Loucy (cell line): ENCODE data around the gene MACF1.

Experiments
- H2AFZ ChIP-seq: fragments of 200-600 bp; sonication (generic); 2 replicates; pipeline ENCODE4 v1.6.0; 2016; ENCODE audit warnings: antibody characterized with exemption, mild to moderate bottlenecking, low read length, moderate library complexity
- H3F3A ChIP-seq: fragments of 200-600 bp; 2 replicates; pipeline ENCODE4 v1.6.0; 2016; ENCODE audit warnings: antibody characterized with exemption, low read depth, mild to moderate bottlenecking
- H3K27me3 ChIP-seq: fragments of 200-600 bp; sonication (generic); 2 replicates; pipeline ENCODE4 v1.6.1; 2014; ENCODE audit warnings: low read length, mild to moderate bottlenecking; ENCODE audit not compliant: insufficient read depth, poor library complexity, severe bottlenecking
- H3K36me3 ChIP-seq: fragments of 200-600 bp; sonication (generic); 2 replicates; pipeline ENCODE4 v1.6.1; 2016; ENCODE audit warnings: low read length; ENCODE audit not compliant: insufficient read depth
- H3K4me1 ChIP-seq: fragments of 200-600 bp; sonication (generic); 2 replicates; pipeline ENCODE4 v1.5.1; 2014; ENCODE audit warnings: low read length, mild to moderate bottlenecking; ENCODE audit not compliant: insufficient read depth, poor library complexity, severe bottlenecking
- H3K4me2 ChIP-seq: fragments of 200-600 bp; sonication (generic); 2 replicates; pipeline ENCODE4 v1.6.0; 2014; ENCODE audit warnings: antibody characterized with exemption, low read length, low read depth, mild to moderate bottlenecking; ENCODE audit not compliant: poor library complexity, severe bottlenecking
- H3K4me3 ChIP-seq: fragments of 200-600 bp; sonication (generic); 2 replicates; pipeline ENCODE4 v1.5.1; 2014; ENCODE audit warnings: low read length, mild to moderate bottlenecking, mixed read lengths; ENCODE audit not compliant: poor library complexity, severe bottlenecking
- H3K79me2 ChIP-seq: fragments of 200-600 bp; sonication (generic); 2 replicates; pipeline ENCODE4 v1.6.1; 2014; ENCODE audit warnings: low read length; ENCODE audit not compliant: insufficient read depth
- H3K9ac ChIP-seq: fragments of 200-600 bp; sonication (generic); 2 replicates; pipeline ENCODE4 v1.6.0; 2014; ENCODE audit warnings: mild to moderate bottlenecking, low read depth, low read length, moderate library complexity; ENCODE audit not compliant: poor library complexity, severe bottlenecking
- H3K9me2 ChIP-seq: fragments of 200-600 bp; sonication (generic); replicated peaks from 2 replicates; pipeline ENCODE4 v1.6.1; 2016; ENCODE audit warnings: low read depth, low read length, mixed read lengths
- H3K9me3 ChIP-seq: fragments of 200-600 bp; sonication (generic); 2 replicates; pipeline ENCODE4 v1.6.1; 2014; ENCODE audit warnings: mild to moderate bottlenecking, antibody characterized with exemption, low read length, low read depth; ENCODE audit not compliant: insufficient read depth
- H4K20me1 ChIP-seq: fragments of 200-600 bp; sonication (generic); 2 replicates; pipeline ENCODE4 v1.6.0; 2014; ENCODE audit warnings: antibody characterized with exemption, low read length, mild to moderate bottlenecking; ENCODE audit not compliant: insufficient read depth, poor library complexity, severe bottlenecking
- EZH2phosphoT487 ChIP-seq: fragments of 200-600 bp; IDR thresholded peaks from 2 replicates; pipeline ENCODE4 v1.6.1; 2018; ENCODE audit warnings: antibody characterized with exemption, mild to moderate bottlenecking, moderate library complexity, borderline replicate concordance
- TF ChIP-seq, protein P1 (sequence below): fragments of 200-600 bp; sonication (generic); conservative IDR thresholded peaks from 2 replicates; pipeline ENCODE4 v1.5.1; 2014; ENCODE audit warnings: mild to moderate bottlenecking, antibody characterized with exemption, low read length

MACF1 gene, protein sequence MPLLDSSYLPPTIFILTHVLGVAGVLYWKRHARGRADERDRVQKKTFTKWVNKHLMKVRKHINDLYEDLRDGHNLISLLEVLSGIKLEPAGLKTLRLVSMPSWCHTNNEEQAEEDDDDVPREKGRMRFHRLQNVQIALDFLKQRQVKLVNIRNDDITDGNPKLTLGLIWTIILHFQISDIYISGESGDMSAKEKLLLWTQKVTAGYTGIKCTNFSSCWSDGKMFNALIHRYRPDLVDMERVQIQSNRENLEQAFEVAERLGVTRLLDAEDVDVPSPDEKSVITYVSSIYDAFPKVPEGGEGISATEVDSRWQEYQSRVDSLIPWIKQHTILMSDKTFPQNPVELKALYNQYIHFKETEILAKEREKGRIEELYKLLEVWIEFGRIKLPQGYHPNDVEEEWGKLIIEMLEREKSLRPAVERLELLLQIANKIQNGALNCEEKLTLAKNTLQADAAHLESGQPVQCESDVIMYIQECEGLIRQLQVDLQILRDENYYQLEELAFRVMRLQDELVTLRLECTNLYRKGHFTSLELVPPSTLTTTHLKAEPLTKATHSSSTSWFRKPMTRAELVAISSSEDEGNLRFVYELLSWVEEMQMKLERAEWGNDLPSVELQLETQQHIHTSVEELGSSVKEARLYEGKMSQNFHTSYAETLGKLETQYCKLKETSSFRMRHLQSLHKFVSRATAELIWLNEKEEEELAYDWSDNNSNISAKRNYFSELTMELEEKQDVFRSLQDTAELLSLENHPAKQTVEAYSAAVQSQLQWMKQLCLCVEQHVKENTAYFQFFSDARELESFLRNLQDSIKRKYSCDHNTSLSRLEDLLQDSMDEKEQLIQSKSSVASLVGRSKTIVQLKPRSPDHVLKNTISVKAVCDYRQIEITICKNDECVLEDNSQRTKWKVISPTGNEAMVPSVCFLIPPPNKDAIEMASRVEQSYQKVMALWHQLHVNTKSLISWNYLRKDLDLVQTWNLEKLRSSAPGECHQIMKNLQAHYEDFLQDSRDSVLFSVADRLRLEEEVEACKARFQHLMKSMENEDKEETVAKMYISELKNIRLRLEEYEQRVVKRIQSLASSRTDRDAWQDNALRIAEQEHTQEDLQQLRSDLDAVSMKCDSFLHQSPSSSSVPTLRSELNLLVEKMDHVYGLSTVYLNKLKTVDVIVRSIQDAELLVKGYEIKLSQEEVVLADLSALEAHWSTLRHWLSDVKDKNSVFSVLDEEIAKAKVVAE (N-terminal part only)

GRCh38 chr1:39204441-39205081 is at the start of gene MACF1:
MACF1 (plus strand) TSS chr1:39204695; CDS start chr1:39205023, 328 bp downstream.
- no peaks in the 10 kb centered on the region for H3K36me3 ChIP-seq
- 0 out of 2 replicates have a peak within 1 kb of the TSS, but pooled peaks have one; percentile 4 for H2AFZ ChIP-seq
- H3K79me2 ChIP-seq, result peaks cover 98% of the 10 kb centered on the region
- H3F3A ChIP-seq, result no peaks in the 10 kb centered on the region
- H3K9me2 ChIP-seq, result no peaks in the 10 kb centered on the region
- H4K20me1 ChIP-seq, result no peaks in the 10 kb centered on the region
- H3K9me3 ChIP-seq, result no peaks in the 10 kb centered on the region
- peaks cover 49% of the 10 kb centered on the region for H3K4me1 ChIP-seq
- no peaks in the 10 kb centered on the region for H3K27me3 ChIP-seq
- TF ChIP-seq EZH2phosphoT487, result no peak
- TF ChIP-seq, protein P1, sequence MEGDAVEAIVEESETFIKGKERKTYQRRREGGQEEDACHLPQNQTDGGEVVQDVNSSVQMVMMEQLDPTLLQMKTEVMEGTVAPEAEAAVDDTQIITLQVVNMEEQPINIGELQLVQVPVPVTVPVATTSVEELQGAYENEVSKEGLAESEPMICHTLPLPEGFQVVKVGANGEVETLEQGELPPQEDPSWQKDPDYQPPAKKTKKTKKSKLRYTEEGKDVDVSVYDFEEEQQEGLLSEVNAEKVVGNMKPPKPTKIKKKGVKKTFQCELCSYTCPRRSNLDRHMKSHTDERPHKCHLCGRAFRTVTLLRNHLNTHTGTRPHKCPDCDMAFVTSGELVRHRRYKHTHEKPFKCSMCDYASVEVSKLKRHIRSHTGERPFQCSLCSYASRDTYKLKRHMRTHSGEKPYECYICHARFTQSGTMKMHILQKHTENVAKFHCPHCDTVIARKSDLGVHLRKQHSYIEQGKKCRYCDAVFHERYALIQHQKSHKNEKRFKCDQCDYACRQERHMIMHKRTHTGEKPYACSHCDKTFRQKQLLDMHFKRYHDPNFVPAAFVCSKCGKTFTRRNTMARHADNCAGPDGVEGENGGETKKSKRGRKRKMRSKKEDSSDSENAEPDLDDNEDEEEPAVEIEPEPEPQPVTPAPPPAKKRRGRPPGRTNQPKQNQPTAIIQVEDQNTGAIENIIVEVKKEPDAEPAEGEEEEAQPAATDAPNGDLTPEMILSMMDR, result peak; percentile 40; the same call in 1 of the 2 replicates
- H3K9ac ChIP-seq, result peak within 1 kb of the TSS; percentile 91
- H3K4me2 ChIP-seq, result peak within 1 kb of the TSS; percentile 75
- H3K4me3 ChIP-seq, result peak within 1 kb of the TSS; percentile 81

DNA sequence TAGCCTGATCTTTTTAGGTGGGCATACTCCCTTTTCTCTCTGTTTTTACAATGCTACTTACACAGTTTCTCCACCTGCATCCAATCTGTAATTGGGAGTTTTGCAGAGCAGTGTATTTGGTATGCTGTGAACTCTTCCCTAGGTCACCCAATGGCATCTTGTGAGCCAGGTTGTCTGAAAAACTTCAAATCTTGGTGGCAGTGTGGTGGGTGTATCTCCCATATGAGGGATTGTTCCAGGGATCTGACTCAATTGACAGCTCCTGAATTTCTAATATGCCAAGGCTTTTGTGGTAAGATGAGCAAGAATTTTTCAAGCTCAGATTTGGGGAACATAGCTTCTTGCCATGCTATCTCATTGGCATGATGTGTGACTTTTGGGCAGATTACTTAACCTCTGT is 47.2 kb upstream of the MACF1 start:
- no peak overlapping the region for H3K4me2 ChIP-seq
- peaks cover 14% of the 10 kb centered on the region for H3K4me1 ChIP-seq
- H3K9ac ChIP-seq, result no peak overlapping the region
- H3K36me3 ChIP-seq, result no peaks in the 10 kb centered on the region
- TF ChIP-seq EZH2phosphoT487, result no peak
- TF ChIP-seq, protein P1, result no peak
- H3F3A ChIP-seq, result no peaks in the 10 kb centered on the region
- H3K4me3 ChIP-seq, result no peak overlapping the region
- peaks cover 3% of the 10 kb centered on the region for H4K20me1 ChIP-seq
- H3K9me2 ChIP-seq, result no peaks in the 10 kb centered on the region
- H3K27me3 ChIP-seq, result no peaks in the 10 kb centered on the region
- H2AFZ ChIP-seq, result no peak overlapping the region
- no peaks in the 10 kb centered on the region for H3K9me3 ChIP-seq
- H3K79me2 ChIP-seq, result peaks cover 31% of the 10 kb centered on the region
